Measurements from ENCODE around the gene MAP1LC3B2.

Gene MAP1LC3B2

DNA sequence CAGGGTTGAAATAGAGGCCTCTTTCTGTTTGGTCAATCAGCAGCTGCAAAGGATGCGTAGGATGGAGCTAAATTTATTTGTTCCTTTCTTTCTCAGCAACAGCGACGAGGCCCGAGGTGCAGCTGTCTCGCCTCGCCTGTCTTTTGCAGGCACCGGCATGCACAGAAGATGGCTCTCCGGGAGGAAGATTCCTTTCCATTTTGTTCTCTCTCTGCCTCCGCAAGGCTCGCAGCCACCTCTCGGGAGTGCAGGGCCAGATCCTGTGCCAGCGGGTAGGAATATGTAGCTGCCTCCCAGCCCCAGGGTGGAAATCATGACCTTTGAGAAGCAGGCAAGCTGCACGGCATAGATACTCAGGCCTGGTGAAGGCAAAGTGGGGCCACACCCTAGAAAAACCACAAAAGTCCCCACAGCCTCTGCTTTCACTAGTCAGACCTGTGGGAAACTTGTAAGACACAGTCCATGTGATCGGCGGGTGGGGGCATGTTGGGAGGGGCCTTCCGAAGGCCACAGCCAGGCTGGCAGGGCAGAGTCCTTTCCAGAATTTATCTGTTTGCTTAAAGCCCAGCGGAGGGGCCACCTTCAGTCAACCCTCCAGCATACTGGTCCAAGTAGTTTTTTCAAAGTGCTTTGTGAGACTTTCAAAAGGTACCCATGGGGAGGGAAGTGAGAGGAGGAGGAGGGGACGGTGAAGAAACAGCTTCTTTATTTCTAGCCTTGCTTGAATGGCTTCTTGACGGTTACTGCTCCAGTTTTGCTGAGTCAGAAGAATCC is at the start of gene MAP1LC3B2:
Gene MAP1LC3B2 (plus strand): TSS at position 220 of the 774 bp plus-strand sequence. CDS start 16,562 bp downstream, outside the sequence.
- DNase-seq = peak; percentile 100

DNA sequence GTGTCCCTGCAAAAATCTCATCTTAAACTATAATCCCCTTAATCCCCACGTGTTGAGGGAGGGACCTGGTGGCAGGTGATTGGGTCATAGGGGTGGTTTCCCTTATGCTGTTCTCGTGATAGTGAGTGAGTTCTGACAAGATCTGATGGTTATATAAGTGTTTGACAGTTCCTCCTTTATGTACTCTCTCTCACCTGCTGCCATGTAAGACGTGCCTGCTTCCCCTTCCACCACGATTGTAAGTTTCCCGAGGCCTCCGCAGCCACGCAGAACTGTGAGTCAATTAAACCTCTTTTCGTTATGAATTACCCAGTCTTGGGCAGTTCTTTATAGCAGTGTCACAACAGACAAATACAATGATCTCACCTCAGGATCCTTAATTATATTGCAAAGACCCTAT is 45.2 kb upstream of the MAP1LC3B2 start:
- DNase-seq = no peak

DNA sequence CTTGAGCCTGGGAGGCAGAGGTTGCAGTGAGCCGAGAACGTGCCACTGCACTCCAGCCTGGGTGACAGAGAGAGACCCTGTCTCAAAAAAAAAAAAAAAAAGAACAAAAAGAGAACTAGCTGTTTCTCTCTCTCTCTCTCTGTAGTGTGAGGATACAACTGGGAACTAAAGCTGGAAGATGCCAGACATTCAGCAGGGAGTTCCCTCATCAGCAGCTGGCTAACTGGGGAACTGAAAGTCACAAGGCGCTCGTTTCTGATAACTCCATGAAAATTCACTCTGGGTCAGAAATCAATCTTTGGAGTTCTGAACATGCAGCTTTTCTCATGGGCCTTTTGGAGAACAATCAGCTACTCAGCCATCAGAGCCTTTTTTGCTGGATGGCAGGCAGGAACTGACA is 43.5 kb upstream of the MAP1LC3B2 start:
- DNase-seq = no peak

DNA sequence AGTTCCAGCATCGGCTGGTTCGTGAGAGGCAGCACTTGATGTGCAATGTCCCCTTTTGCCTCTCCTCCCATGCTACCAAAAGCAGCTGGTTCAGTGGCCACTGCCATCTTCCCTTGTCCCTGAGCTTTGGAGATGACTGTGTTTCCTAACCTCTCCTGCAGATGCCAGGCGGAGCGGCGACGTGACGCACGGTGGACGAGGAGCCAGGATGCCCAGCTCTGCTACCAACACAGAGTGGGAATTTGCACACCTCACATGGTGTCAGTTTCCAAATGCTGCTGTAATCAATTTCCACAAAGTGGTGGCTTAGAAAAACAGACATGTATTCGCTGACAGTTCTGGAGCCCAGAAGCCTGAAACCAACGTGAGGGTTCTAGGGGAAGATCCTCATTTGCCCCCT is 42.5 kb upstream of the MAP1LC3B2 start:
- DNase-seq = no peak

DNA sequence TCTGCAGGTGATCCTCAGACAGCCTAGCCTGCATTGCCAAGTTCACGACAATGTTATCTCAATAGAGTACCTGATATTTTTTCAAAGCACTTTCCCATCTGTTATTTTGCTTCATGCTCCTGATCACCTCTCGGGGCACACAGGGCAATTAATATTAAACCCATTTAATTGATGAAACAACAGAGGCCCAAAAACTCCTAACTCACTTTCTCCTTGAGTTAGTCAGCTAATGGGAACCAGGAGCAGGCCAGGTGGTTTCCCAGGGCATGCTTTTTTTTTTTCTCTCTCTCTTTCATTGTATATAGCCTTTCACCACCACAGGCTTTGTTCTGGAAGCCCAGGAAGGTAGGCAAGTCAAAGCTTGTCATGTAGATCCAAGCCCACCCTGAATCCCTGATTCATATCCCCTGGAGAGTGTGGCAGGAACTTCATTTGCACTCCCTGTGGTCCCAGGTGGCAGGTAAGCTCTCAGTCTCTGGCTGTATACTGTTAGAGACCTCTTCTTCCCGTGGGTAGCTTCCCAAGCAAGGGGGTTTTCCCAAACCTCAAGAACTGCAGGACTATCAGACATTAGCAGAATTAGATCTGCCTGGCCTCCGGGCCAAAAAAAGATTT is 41.6 kb upstream of the MAP1LC3B2 start:
- DNase-seq = no peak

DNA sequence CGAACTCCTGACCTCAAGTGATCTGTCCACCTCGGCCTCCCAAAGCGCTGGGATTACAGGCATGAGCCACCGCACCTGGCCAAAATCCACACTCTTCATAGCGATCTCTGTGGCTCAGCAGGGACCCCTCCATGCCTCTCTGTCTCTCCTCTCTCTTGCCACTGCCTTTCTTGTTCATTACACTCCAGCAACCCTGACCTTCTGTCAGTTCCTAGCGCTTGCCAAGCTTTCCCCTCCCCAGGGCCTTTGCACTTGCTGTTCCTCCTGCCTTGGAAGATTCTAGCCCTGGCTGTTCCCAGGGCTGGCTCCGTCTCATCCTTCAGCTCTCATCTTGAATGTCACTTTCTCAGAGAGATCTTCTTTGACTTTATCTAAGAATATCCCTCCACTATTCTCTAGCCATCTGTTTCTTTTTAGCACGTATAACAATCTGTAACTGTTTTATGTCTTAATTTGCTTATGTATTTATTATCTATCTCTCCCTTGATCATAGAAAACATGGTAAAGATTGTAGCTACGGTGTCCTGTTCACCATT is 38.9 kb upstream of the MAP1LC3B2 start:
- DNase-seq = no peak

DNA sequence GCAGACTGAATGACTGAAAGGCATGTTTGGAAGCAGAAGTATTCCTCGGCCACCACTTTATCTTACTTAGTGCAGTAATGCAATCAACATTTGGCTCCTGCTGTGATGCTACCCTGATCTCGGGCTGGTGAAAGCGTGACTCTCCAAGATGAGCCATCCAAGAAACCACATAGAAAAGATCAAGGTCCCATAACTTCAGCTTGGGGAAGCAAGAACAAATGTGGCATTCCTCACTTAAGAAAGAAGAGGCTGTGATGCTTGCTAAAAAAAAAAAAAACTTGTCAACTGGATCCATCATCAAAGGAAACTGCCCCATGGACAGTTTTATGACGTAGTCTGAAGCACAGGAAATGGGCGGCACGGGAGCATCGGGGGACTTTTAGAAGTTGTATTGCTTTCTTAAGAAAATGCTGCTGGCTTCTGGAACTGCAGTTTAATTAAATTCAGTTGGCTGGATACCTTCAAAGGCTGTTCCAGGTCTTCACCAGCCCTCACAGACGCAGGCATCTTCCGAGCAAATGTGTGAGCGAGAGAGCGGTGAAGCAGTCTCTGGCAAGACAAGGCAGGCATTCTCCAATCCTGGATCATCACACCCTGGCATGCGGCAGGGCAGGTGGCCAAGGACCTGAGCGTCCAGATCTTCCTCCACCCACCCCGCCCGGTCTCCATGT is 38.2 kb upstream of the MAP1LC3B2 start:
- no peak for DNase-seq

DNA sequence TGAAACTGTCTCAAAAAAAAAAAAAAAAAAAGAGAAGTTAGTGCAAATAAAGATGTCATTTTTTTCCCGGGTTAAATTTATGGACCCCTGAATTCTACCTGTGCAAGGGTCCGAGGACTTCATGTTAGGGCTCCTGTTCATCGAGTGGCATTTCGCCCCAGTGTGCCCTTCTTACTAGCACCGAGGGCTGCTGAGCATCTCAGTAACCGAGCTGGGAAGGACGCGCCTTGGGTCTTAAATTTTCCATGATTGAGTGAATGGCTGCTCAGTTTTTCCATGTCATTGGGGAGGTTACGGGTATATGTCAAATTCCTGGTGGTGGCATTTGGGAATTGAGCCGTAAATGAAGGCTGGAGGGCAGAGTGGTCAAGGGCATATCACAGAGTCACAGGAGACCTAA is 34.9 kb upstream of the MAP1LC3B2 start:
- DNase-seq = no peak

DNA sequence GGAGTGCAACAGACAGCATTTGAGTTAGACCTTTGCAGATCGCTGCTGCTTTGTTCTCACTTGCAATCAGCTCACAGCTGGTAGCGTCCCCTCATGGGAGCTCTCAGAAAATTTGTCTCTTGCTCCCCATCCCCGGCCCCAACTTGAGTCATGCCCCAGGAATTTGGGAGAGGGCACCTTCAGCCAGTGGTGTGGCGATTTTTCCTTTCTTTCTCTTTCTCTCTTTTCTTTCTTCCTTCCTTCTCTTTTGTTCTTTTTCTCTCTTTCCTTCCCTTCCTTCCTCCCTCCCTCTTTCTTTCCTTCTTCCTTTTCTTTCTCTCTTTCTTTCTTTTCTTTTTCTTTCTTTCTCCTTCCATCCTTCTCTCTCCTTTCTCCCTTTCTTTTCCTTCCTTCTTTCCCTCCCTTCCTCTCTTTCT is 34.2 kb upstream of the MAP1LC3B2 start:
- DNase-seq = no peak

DNA sequence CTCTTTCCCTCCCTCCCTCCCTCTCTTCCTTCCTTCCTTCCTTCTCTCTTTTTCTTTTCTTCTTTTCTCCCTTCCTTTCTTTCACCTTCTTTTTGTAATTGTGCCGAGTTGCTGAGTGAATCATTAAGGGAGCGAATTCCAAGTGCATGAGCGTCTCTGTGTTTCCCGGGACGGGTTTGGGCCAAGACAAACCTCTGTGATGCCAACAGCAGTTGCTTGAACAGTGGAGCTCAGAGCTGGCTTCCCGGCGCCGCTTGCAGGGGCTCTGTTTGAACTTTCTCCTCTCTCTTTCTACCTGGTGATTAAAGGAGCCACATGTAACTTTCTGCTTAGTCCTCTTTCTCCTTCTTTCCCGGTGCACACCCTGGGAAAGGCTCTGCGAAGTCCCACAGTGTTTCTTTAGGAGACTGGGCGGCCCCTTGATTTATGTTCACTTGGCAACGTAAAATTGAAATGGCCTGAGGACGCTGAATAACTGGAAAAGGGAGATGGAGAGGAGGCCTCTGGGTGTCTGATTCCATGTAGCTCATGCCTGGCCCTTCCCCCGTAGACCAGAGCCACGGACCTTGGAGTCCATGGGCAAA is 33.7 kb upstream of the MAP1LC3B2 start:
- DNase-seq = no peak

DNA sequence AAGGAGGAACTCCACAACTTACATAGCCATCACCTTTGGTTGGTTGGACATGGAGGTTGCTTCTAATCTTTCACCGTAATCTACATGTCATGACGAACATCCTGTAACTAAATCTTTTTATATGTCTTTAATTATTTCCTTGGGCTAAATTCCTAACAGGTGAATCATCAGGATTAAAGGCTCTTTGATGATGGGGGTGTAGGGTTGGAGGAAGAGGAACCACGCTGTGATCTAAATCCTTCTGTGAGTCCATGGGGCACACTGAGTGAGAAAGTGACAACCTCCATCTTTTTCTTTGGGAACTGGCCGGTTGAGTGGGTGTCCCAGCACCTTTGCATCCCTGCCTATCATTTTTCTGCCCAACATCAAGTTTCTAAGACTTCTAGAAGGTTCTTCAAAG is 31.1 kb upstream of the MAP1LC3B2 start:
- no peak for DNase-seq

DNA sequence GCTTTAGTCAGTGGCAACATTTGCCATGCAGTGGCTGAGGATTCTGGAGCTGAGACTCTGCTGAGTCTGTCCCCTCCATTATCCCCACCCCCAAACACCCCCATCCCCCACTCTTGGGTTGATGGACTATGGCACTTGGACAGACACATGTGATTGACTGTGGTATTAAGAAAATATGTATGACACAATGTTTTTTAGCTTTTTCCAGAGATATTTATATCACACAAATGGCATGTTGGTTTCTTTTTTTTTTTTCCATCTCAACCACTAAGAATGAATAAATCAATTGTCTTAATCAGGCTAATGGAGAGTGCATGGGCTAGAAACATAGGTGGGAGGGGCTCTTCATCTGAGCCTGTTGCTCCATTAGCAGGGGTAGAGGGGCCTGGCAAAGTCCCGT is 30.7 kb upstream of the MAP1LC3B2 start:
- no peak for DNase-seq

DNA sequence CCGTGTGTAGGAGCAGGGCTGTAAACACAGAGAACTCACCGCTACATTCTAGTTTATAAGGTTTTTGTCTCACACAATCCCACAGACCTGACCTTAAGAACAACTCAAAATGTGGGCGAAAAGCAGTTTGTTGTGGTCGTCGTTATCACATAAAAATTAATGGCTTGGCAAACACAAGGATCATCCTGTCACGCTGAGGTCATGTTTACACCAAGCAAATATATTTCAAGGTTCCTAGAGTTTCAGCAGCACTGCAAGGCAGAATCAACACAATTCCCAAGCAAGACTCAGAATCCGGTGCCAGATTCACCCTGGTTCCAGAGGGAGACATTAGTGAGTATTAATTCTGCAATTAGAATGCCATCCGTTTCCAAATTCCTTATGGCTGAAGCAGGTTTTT is 30.1 kb upstream of the MAP1LC3B2 start:
- DNase-seq = no peak

DNA sequence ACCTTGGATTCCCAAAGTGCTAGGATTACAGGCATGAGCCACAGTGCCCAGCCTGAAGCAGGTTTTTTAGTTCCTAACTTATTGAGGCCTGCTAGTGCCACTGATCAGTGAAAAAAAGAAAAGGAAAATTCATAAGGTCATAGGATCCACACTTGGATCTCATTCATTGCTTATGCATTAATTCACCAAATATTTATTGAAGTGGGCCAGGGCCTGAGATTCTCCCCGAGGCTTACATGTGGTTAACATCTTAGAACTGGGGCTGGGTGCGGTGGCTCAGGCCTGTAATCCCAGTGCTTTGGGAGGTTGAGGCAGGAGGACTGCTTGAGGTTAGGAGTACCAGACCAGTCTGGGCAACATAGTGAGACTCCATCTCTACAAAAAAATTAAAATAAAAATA is 29.5 kb upstream of the MAP1LC3B2 start:
- no peak for DNase-seq

DNA sequence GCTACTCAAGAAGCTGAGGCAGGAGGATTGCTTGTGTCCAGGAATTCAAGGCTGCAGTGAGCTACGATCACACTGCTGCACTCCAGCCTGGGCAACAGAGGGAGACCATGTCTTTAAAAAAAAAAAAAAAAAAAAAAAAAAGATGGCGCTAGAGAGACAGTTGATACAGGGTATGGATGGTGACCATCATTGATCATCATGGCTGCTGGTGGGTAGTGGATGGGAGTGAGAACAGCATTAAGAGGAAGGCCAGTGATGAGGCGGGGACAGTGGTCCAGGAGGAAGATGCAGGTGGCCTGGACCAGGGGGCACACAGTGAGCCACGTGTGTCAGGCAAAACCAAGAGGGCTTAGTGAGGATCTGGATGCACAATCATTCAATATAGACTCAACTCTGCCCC is 26.8 kb upstream of the MAP1LC3B2 start:
- DNase-seq = no peak

DNA sequence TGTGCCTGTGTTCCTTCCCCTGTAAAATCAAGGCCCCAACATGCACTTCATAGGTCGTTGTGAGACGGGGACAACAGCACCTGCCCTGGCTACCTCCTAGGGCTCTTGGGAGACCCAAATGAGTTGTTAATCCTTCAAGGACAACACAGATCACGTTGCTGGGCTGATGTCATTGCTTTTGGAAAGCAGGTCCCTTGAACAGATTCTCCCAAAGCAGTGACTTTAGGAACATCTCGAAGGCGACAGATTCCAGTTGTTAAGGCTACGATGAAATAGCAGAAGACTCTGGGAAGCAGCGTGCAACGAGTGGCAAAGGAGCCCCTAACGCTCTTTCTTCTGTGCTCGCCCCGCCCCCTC is 26.2 kb upstream of the MAP1LC3B2 start:
- DNase-seq = no peak

DNA sequence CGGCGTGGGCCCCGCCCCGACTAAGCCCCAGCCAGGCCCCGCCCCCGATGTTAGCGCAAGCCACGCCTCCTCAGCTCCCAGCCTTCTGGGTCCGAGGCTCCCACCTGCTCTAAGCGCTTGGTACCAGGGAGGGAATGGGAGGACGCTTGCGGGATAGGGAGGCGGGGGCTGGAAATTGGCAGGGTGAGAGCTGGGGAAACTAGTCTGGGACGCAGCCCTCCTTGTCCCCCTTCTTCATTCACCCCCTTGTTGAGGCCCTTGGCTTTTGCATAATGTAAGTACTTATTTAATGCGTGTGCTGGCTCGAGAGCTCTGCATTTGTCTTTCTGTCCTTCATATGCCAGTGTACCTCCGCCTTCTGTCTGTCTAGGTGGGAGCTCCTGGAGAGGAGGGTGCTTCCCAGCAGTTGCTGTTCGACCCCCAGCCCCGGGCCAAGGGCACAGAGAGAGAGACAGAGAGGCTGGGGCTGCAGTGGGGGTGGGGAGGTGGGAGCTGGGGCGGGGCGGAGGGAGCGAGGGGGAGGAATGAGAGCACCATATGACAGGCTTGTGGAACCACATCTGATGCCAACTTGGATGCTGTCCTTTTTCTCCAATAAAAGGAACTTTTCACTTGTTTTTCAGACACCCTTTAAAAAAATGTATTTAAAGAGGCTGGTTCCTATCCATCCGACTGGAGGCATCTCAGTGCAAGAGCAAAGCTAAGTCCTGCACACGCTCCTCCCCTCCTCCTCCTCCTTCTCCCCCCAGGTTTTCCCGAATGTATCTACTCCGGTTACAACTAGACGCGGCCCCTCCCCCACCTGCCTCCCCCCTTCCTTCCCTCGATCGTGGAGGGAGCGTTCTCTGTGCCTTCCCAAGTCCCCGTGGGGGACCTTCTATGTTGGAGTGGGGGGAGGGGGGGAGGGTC is 25.6 kb upstream of the MAP1LC3B2 start:
- DNase-seq = peak; percentile 75

DNA sequence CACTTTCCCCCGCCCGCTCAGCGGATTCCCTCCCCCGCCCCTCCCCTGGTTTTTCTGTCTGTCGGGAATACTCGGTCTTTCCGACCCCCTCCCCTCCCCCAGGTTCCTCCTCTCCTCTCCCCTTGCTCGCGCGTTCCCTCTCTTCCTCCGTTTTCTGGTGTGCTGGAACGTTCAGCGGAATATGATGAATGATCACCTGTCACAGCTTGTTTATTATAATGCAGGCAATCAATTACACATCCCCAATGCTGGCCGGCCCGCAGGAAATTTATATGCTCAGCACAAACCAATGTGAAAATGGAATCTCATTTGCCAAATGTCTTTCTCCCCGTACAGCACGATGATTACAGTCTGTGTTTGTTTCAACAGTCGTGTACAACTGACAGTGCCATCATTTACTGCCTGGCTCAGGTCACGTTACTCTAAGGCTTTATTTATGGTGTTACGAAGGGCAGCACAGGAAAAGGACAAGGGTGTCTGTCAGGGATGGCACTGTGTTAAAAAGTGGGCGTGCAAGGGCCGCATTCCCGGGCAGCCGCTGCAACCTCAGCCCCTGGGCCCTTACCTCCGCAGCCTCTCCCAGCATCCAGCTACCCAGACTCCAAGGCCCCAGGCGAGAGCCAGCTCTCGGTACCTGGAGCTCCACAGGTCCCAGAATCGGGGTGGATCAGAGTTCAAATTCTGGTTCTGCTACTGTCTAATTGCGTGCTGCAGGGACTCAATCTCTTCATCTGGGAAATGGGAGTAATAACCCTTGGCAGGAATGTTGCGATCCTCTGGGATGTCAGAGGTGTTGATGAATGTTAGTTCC is 24.7 kb upstream of the MAP1LC3B2 start:
- no peak for DNase-seq

DNA sequence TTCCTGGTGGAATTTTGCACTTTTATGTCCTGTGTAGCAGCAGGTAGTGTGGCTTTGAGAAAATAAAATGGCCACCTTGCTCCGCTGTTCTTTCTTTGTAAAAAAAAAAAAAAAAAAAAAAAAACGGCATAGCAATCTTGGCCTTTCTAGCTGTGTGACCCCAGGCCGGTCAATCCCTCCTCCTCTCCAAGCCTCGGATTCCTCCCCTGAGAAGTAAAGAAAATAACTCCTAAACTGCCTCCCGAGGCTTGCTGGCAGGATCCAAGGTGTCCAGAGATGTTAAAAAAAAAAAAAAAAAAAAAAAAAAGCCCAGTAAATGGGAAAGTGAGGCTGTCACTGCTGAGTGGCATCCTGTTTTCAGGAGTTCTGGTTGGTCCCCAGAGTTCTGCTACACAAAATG is 23.9 kb upstream of the MAP1LC3B2 start:
- no peak for DNase-seq

DNA sequence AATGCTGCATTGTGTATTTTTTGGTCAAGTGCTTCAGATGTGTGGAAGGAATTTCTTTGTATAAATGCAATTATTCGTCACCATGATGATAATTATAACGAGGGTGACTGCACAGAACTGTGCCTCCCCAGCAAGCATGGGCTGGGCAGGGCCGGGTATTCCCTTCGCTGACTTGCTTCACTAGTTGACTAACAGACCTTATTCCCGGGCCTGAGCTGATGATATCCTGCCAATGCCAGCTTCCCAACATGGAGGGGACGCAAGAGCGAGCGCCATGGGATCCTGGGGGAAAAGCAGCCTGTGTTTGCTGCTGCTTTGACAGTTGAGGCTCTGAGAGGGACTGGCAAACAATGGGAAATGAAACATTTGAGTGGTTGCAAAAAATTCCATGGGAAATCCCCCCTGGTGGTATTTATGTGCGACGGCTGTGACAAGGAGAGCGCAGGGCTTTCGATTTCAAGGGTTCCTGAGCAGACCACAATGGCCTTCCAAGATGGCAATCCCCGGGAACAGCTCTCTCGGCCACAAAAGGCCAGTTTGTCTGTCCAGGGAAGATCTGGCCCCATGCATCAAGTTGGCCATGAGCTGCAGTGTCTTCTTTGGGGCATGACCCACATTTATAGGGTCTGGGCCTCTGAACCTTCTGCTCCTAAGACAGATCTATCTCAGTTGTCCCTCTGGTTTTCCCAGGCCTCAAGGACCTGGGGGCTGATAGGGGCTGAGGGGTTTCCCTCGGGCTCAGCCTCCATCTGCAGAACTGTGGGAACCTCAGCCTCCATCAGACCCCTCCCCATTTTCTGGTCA is 21.9 kb upstream of the MAP1LC3B2 start:
- no peak for DNase-seq

Measured in hematopoietic multipotent progenitor cell treated with erythropoietin and hydrocortisone succinate and interleukin-3 and kit ligand, for 8 days (in vitro differentiated cells).